Amniotic epithelial cell (primary cell): ENCODE measurements around the gene PRR16.
"Not testable (repeated sequence)": the region's sequence is repeated elsewhere in the genome, so short reads cannot be mapped to it uniquely, and the experiment has no call there.

Experiments
- DNase-seq: peaks from one replicate; pipeline ENCODE4 v3.0.0-alpha.2; 2010; ENCODE audit warnings: low read depth

Gene PRR16

DNA sequence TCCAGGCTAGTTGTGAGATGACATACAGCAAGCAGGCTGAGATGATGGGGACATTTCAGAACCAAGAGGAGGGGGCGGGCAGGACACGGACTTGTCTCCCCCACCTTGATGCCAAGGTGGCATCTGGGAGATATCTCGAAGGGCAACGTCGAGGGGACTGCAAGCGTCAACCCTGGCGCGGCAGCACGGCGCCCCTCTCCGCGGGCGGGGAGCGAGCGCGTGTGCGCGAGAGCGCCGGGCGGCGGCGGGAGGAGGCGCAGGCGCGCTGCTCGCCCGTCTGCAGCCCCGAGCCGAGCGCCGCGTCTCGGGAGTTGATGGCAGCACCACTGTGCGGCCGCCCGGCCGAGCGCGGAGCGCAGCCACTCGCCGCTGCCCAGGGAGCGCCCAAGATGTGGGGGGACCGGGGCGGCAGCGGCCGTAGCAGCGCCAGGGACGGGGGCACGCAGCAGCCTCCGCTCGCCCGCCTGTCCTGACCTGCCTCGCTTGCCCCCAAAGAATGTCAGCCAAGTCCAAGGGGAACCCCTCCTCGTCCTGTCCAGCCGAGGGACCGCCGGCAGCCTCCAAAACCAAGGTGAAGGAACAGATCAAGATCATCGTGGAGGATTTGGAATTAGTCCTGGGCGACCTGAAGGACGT lies at the start of gene PRR16:
PRR16 (plus strand) TSS at position 310 of the 636 bp plus-strand sequence.
- DNase-seq = peak; percentile 59

DNA sequence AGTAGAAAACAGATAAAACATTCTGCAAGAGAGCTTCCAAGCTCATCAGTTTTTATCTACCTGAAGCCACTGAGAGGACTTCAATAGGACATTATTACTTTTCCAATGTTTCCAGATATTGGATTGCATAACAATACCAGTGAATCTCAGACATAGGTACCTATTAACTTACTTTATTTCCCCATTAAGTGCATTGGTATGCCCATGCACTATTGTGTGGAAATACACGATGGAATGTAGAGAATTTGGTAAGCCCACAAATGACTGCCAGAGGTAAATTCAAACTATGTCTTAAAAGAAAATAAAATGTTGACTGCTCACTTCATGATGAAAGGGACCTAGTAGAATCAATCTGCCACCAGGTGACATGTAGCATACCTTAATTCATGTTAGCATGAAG lies 48.1 kb upstream of the PRR16 start:
- peak; percentile 14 for DNase-seq

DNA sequence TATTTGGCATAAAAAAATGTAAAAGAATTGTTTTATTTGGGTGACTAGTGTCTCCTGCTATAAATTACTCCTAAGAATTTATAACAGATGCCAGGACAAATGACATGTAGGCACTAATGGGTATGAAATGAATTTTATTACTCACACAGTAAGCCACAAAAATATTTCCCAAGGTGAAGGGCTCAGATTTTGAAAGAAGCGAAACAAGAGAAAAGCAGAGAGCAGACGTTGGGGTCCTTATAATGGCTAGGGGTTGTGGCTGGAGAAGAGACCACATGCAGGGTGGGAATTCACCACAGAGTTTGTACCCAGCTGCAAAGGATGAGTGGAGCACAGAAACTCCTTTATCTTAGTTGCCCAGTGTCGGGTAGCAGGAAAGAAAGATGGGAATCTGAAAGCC lies 45.0 kb upstream of the PRR16 start:
- peak; percentile 17 for DNase-seq

DNA sequence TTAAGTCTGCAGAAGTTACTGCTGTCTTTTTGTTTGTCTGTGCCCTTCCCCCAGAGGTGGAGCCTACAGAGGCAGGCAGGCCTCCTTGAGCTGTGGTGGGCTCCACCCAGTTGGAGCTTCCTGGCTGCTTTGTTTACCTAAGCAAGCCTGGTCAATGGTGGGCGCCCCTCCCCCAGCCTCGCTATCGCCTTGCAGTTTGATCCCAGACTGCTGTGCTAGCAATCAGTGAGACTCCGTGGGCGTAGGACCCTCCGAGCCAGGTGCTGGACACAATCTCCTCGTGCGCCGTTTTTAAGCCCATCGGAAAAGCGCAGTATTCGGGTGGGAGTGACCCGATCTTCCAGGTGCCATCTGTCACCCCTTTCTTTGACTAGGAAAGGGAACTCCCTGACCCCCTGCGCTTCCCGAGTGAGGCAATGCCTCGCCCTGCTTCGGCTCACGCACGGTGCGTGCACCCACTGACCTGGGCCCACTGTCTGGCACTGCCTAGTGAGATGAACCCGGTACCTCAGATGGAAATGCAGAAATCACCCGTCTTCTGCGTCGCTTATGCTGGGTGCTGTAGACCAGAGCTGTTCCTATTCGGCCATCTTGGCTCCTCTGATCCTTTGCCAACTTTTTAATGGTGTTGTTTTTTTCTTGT lies 37.3 kb upstream of the PRR16 start:
- DNase-seq = not testable (repeated sequence)

- DNase-seq = no peak
These were observed 33.5 kb upstream of the PRR16 start for GRCh38 chr5:120430572-120430971.

DNA sequence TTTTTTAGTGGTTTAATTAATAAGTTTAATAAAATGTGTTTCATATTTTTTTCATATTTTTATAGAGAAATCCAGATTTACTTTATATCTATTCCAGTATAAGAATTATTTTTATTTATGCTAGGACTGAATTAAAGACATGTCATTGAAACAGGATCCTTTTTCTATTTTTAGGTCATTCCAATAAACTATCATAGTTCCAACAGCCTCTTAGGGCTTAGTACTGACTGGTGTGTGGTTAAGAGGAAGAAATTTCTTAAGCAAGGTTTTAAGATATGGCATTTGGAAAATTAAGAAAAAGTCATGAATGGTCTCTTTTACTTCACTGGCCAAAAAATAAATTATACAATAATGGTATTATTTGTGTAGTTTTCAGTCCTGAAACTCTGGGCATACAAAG lies 31.2 kb upstream of the PRR16 start:
- no peak for DNase-seq

- no peak for DNase-seq
These were observed 29.0 kb upstream of the PRR16 start for GRCh38 chr5:120435129-120435528.

GRCh38 chr5:120436996-120437395 lies 27.1 kb upstream of the PRR16 start:
- DNase-seq = peak; percentile 15

DNA sequence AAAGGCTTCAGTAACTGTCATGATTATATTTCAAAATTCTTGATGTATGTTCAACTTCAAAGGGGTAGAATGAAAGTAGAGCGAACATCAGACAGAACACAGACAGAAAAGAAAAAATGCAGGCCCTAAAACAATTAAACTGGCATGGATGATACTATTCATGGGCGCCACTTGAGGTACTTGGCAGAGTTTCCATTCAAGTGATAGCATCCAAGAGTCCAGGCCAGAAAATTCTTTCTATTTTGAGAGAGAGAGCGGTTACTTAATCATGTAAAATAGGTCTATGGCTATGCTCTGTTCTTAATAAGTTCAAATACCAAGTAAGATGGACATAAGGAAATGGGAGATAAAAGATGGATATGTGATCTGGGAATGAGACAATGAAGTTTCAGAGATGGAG lies 21.4 kb upstream of the PRR16 start:
- DNase-seq = no peak

DNA sequence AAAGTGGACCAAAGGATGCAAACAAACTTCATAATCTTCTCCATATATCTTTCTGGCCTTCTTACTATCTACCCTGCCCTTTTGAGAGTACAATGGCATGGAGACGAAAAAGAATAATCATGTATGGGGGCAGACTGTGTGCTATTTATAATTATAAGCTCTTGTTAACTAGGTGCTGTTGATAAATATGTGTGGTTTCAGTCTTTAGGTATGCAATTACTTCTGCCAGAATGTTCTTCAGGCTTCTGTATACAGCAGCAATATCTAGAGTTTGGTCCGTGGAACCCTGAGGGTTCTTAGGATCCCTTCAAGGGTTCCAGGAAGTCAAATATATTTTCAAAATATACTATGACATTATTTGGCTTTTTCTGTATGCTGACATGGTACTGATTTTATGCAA lies 20.5 kb upstream of the PRR16 start:
- no peak for DNase-seq

- peak; percentile 97 for DNase-seq
These were observed 18.0 kb upstream of the PRR16 start for GRCh38 chr5:120446068-120446492.

DNA sequence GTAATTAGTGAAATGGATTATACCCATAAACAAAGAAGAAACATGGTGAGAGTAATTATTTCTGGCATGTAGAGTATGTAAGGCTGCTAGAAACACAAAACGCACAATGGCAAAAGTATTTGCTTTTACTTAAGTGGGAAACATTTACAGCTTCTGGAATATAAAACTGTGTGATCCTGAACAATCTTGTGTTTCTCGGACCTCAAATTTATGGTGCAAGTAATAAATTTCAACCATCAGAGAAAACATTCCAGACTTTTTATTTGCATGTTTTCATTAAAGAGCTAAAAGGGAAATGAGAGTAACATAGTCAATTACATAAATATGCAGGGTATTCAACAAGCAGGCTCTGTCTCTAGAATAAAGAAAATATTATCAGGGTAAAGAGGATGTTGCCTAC lies 17.2 kb upstream of the PRR16 start:
- DNase-seq = peak; percentile 22

DNA sequence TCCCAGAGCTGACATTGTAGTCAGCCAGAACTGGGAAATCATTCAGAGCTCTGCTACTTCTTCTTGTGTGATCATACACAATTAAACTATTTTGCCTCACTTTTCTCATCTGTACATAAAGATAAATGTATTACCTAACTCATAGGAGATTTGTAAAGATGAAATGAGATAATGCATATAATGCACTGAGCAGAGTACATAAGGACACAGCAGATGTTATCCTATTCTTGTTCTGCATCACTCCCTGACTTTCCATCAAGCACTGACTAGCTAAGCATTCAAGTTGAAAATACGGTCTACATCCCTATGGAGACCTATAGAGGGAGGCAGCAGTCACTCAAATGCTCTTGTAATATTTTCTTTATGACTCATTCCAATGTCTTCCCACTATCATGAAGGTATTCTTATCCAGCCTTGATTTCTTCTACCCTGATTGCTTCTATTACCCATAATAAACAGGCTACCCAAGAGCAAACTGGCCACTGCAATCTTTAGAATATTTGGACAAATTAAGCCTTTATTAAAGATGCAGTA lies 16.3 kb upstream of the PRR16 start:
- DNase-seq = peak; percentile 51

- no peak for DNase-seq
These were observed 14.6 kb upstream of the PRR16 start for GRCh38 chr5:120449501-120449900.

DNA sequence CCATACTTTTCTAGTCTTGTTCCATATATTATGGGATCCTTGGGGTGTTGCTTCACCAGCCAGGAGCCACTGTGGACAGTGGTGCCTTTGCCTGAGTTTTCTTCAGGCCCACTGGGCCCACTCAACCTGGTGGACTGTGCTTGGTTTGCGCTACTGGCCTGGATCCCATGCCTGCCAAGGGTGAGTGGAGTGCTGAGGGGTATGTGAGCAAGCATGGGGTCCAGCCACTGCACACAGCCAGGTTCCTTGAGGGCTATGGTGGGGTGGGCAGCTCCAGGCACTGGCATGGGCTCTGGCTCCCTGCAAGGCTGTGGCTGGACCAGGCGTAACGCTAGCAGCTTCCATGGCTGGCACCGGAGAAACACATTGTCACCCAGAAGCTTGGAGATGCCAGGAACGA lies 13.2 kb upstream of the PRR16 start:
- DNase-seq = no peak

DNA sequence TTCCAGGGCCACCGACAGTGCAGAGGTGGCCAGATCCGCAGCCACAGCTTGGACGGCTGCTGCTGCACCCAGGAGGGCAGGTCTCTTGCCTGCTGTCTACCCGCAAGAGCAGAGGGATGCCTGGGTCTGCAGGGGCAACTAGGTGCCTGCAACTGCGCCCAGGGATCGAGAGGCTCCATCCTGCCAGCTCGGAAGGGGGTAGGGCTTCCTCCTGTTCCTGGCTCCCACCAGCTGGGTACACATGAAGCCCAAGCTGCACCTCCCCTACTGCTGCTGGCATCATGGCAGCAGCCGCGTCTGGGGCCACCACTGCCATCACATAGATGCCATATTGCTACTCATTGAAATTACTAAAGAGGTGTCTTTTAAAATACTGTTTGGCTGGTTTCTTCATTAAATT lies 12.7 kb upstream of the PRR16 start:
- DNase-seq = no peak

GRCh38 chr5:120452471-120452870 lies 11.6 kb upstream of the PRR16 start:
- DNase-seq = no peak

- peak; percentile 82 for DNase-seq
These were observed 9.9 kb upstream of the PRR16 start for GRCh38 chr5:120454094-120454798.

- DNase-seq = no peak
These were observed 8.1 kb upstream of the PRR16 start for GRCh38 chr5:120456006-120456405.

GRCh38 chr5:120457839-120458507 lies 6.1 kb upstream of the PRR16 start:
- DNase-seq = peak; percentile 55

DNA sequence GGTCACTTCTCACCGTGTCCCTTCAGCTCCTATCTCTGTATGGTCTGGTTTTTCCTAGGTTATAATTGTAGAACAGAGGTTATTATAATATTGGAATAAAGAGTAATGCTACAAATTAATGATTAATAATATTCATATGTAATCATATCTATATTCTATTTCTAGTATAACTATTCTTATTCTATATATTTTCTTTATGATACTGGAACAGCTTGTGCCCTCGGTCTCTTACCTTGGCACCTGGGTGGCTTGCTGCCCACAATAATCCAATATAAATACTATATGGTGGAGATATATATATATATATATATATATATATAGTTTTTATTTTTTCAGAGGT lies 5.6 kb upstream of the PRR16 start:
- DNase-seq = not testable (repeated sequence)

DNA sequence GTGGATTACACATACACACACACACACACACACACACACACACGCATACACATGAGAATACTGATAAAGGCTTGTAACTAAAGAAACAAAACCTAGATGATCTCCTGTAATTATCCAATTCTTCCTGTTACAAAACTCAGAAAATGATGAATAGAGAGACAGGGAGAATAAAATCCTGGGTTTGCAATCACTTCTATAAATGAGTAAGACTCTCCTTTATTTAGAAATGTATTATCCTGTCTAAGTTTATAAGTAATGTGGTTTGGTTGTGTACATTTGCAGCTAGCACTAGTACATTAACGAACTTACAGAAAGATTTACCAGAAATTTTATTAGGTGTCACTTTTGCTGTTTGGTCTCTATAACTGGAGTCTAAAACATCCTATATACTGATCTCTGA lies 2.8 kb upstream of the PRR16 start:
- DNase-seq = no peak
